Trophoblast cell (in vitro differentiated cells and primary cell): ENCODE results near the gene PPP2R3C. TPM values are rescaled to one million over a fixed set of nuclear protein-coding genes. Genes with fewer than 3 reads are reported as not detected.

Source experiments
- DNase-seq, 2 donors: peaks; one replicate each; pipeline ENCODE4 v3.0.0-alpha.2; 2016
- H2AFZ ChIP-seq: 2 replicates; pipeline ENCODE4 v1.6.1; 2013; ENCODE audit warnings: low read length, moderate library complexity, mild to moderate bottlenecking; ENCODE audit not compliant: insufficient read depth, poor library complexity
- H2AK5ac ChIP-seq: 2 replicates; pipeline ENCODE4 v1.6.1; 2013; ENCODE audit warnings: mild to moderate bottlenecking, low read length
- H2BK120ac ChIP-seq: 2 replicates; pipeline ENCODE4 v1.6.1; 2013; ENCODE audit warnings: low read length, mild to moderate bottlenecking, moderate library complexity; ENCODE audit not compliant: insufficient read depth, poor library complexity
- H2BK12ac ChIP-seq: 2 replicates; pipeline ENCODE4 v1.6.1; 2013; ENCODE audit warnings: mild to moderate bottlenecking, low read length, moderate library complexity
- H2BK5ac ChIP-seq: 2 replicates; pipeline ENCODE4 v1.6.1; 2013; ENCODE audit warnings: low read length, low read depth, moderate library complexity, mild to moderate bottlenecking; ENCODE audit not compliant: poor library complexity
- H3K14ac ChIP-seq: 2 replicates; pipeline ENCODE4 v1.6.1; 2013; ENCODE audit warnings: mild to moderate bottlenecking, low read length
- H3K18ac ChIP-seq: 2 replicates; pipeline ENCODE4 v1.6.1; 2013; ENCODE audit warnings: mild to moderate bottlenecking, low read length
- H3K23ac ChIP-seq: 2 replicates; pipeline ENCODE4 v1.6.1; 2013; ENCODE audit warnings: low read length
- H3K27ac ChIP-seq: 2 replicates; pipeline ENCODE4 v1.5.1; 2013; ENCODE audit warnings: low read depth, mild to moderate bottlenecking, inconsistent platforms, low read length, moderate library complexity
- H3K27me3 ChIP-seq: 2 replicates; pipeline ENCODE4 v1.6.1; 2013; ENCODE audit warnings: inconsistent platforms, mild to moderate bottlenecking, low read length, moderate library complexity; ENCODE audit not compliant: insufficient read depth
- H3K36me3 ChIP-seq, 2 experiments: 1 replicate in 1 of 2; 2 replicates in 1 of 2; pipeline ENCODE4 v1.6.1; 2013; ENCODE audit warnings: low read length in 2 of 2, mild to moderate bottlenecking in 2 of 2, moderate library complexity in 1 of 2; ENCODE audit not compliant: insufficient read depth in 2 of 2, control insufficient read depth in 1 of 2
- H3K4ac ChIP-seq: 2 replicates; pipeline ENCODE4 v1.6.1; 2013; ENCODE audit warnings: low read depth, mild to moderate bottlenecking, low read length, moderate library complexity
- H3K4me1 ChIP-seq, 2 experiments: 1 replicate in 1 of 2; 2 replicates in 1 of 2; pipeline ENCODE4 v1.6.1; 2013; ENCODE audit warnings: low read length in 2 of 2, mild to moderate bottlenecking in 2 of 2, moderate library complexity in 1 of 2; ENCODE audit not compliant: insufficient read depth in 2 of 2, control insufficient read depth in 1 of 2
- H3K4me2 ChIP-seq: 2 replicates; pipeline ENCODE4 v1.6.1; 2013; ENCODE audit warnings: inconsistent platforms, mild to moderate bottlenecking, low read length, moderate library complexity
- H3K4me3 ChIP-seq: 2 replicates; pipeline ENCODE4 v1.5.1; 2013; ENCODE audit warnings: mild to moderate bottlenecking, low read depth, low read length, inconsistent platforms
- H3K79me1 ChIP-seq: one replicate; pipeline ENCODE4 v1.6.1; 2013; ENCODE audit warnings: low read length
- H3K79me2 ChIP-seq: 2 replicates; pipeline ENCODE4 v1.6.1; 2013; ENCODE audit warnings: low read length, mild to moderate bottlenecking; ENCODE audit not compliant: control insufficient read depth, insufficient read depth, poor library complexity
- H3K9ac ChIP-seq: 2 replicates; pipeline ENCODE4 v1.6.1; 2013; ENCODE audit warnings: mild to moderate bottlenecking, low read length
- H3K9me3 ChIP-seq: 2 replicates; pipeline ENCODE4 v1.6.1; 2013; ENCODE audit warnings: low read depth, mild to moderate bottlenecking, control low read depth, inconsistent platforms, low read length; ENCODE audit not compliant: insufficient read depth
- H4K12ac ChIP-seq: 2 replicates; pipeline ENCODE4 v1.6.1; 2013; ENCODE audit warnings: low read depth, mild to moderate bottlenecking, low read length, moderate library complexity
- H4K8ac ChIP-seq: 2 replicates; pipeline ENCODE4 v1.6.1; 2013; ENCODE audit warnings: low read depth, mild to moderate bottlenecking, low read length, moderate library complexity
- H4K91ac ChIP-seq: one replicate; pipeline ENCODE4 v1.6.1; 2013; ENCODE audit warnings: low read depth, mild to moderate bottlenecking, low read length, moderate library complexity
- WGBS: extraction: QIAGEN DNeasy Blood & Tissue Kit; methylation state at CpG from one replicate; pipeline ENCODE4 v1.1.7; 2013; ENCODE audit warnings: missing lambda C conversion rate; ENCODE audit not compliant: insufficient read length, insufficient coverage; ENCODE audit errors: extremely low coverage; 5-methylcytosine and 5-hydroxymethylcytosine counted together
- polyA plus RNA-seq: library from polyadenylated mRNA; stranded (reverse); fragments of 200-250 nt; gene quantifications from 2 replicates; pipeline ENCODE4 v1.2.3, GENCODE V29; 2013

PPP2R3C gene
- polyA plus RNA-seq: 18.2 and 19.0 TPM in 2 replicates

- H3K27ac ChIP-seq: peak within 1 kb of the TSS; percentile 93
- WGBS: no CpG with 5 or more reads among the region's 57 CpGs
- H2AK5ac ChIP-seq: peak within 1 kb of the TSS; percentile 70
- peak within 1 kb of the TSS; percentile 92 for H2AFZ ChIP-seq
- peak within 1 kb of the TSS; percentile 83 for H4K12ac ChIP-seq
- H3K4me2 ChIP-seq: peak within 1 kb of the TSS; percentile 75
- no peak within 1 kb of the TSS for H3K23ac ChIP-seq
- peak within 1 kb of the TSS; percentile 96 for H3K4me3 ChIP-seq
- peak within 1 kb of the TSS; percentile 90 for H4K8ac ChIP-seq
- H3K4ac ChIP-seq: peak within 1 kb of the TSS; percentile 63
- H3K14ac ChIP-seq: peak within 1 kb of the TSS; percentile 80
- H3K36me3 ChIP-seq: peaks cover 2 to 4% of the 10 kb centered on the region in 2 experiments
- no peaks in the 10 kb centered on the region for H3K9me3 ChIP-seq
- H3K4me1 ChIP-seq: peaks cover 3 to 5% of the 10 kb centered on the region in 2 experiments
- peak within 1 kb of the TSS; percentile 95 for H3K9ac ChIP-seq
- H3K27me3 ChIP-seq: no peaks in the 10 kb centered on the region
- H3K79me1 ChIP-seq: peaks cover 16% of the 10 kb centered on the region
- peak within 1 kb of the TSS; percentile 92 for H2BK5ac ChIP-seq
- H4K91ac ChIP-seq: peak within 1 kb of the TSS; percentile 91
- H2BK120ac ChIP-seq: peak within 1 kb of the TSS; percentile 75
- H3K18ac ChIP-seq: peak within 1 kb of the TSS; percentile 55
- peak within 1 kb of the TSS; percentile 42 for H2BK12ac ChIP-seq
- peaks cover 6% of the 10 kb centered on the region for H3K79me2 ChIP-seq
- peak; percentile 95 to 98 for DNase-seq
These were observed at the start of gene PPP2R3C, which contains the start of gene PRORP for GRCh38 chr14:35121887-35122695. Gene PPP2R3C, minus strand, starts transcription at chr14:35121990. Its CDS starts 31 bp downstream, at chr14:35121959. Gene PRORP, plus strand, starts transcription at chr14:35122552. Its CDS starts 694 bp downstream, at chr14:35123246.

GRCh38 chr14:35167496-35167895, 45.7 kb upstream of the PPP2R3C start:
- H2BK120ac ChIP-seq: no peak overlapping the region
- H3K4me3 ChIP-seq: no peak overlapping the region
- no peak overlapping the region for H4K91ac ChIP-seq
- no peak overlapping the region for H3K23ac ChIP-seq
- no peak overlapping the region for H2AFZ ChIP-seq
- no peaks in the 10 kb centered on the region for H3K36me3 ChIP-seq
- H2BK12ac ChIP-seq: no peak overlapping the region
- no peaks in the 10 kb centered on the region for H3K79me1 ChIP-seq
- H3K79me2 ChIP-seq: no peaks in the 10 kb centered on the region
- H3K4ac ChIP-seq: no peak overlapping the region
- H3K4me1 ChIP-seq: no peaks in the 10 kb centered on the region
- no peak overlapping the region for H3K18ac ChIP-seq
- H3K4me2 ChIP-seq: no peak overlapping the region
- no CpG with 5 or more reads among the region's 3 CpGs for WGBS
- no peak overlapping the region for H3K9ac ChIP-seq
- H3K9me3 ChIP-seq: no peaks in the 10 kb centered on the region
- no peak for DNase-seq
- no peak overlapping the region for H2AK5ac ChIP-seq
- H3K14ac ChIP-seq: no peak overlapping the region
- no peak overlapping the region for H4K8ac ChIP-seq
- no peak overlapping the region for H2BK5ac ChIP-seq
- H3K27ac ChIP-seq: no peak overlapping the region
- H4K12ac ChIP-seq: no peak overlapping the region
- H3K27me3 ChIP-seq: no peaks in the 10 kb centered on the region

GRCh38 chr14:35164849-35165248, 43.1 kb upstream of the PPP2R3C start:
- Histone ChIP-seq H2BK5ac (no peak overlapping the region), H2AK5ac (no peak overlapping the region), H3K4ac (no peak overlapping the region), H2BK12ac (no peak overlapping the region), H3K79me1 (no peaks in the 10 kb centered on the region), H3K23ac (no peak overlapping the region), H3K27me3 (no peaks in the 10 kb centered on the region), H3K4me1 (no peaks in the 10 kb centered on the region), H2BK120ac (no peak overlapping the region), H3K27ac (no peak overlapping the region), H4K12ac (no peak overlapping the region), H3K14ac (no peak overlapping the region), H3K36me3 (no peaks in the 10 kb centered on the region), H3K9me3 (no peaks in the 10 kb centered on the region), H4K91ac (no peak overlapping the region), H3K4me2 (no peak overlapping the region), H2AFZ (no peak overlapping the region), H3K9ac (no peak overlapping the region), H3K79me2 (no peaks in the 10 kb centered on the region), H4K8ac (no peak overlapping the region), H3K18ac (no peak overlapping the region), H3K4me3 (no peak overlapping the region)
- no peak for DNase-seq
- no CpG with 5 or more reads among the region's 5 CpGs for WGBS

GRCh38 chr14:35163384-35163783, 41.6 kb upstream of the PPP2R3C start:
- Histone ChIP-seq H3K9me3 (no peaks in the 10 kb centered on the region), H2BK5ac (no peak overlapping the region), H3K36me3 (no peaks in the 10 kb centered on the region), H3K14ac (no peak overlapping the region), H3K4ac (no peak overlapping the region), H3K9ac (no peak overlapping the region), H3K4me3 (no peak overlapping the region), H2BK12ac (no peak overlapping the region), H4K8ac (no peak overlapping the region), H2AK5ac (no peak overlapping the region), H3K23ac (no peak overlapping the region), H3K79me2 (no peaks in the 10 kb centered on the region), H2AFZ (no peak overlapping the region), H3K27me3 (no peaks in the 10 kb centered on the region), H3K79me1 (no peaks in the 10 kb centered on the region), H4K91ac (no peak overlapping the region), H3K27ac (no peak overlapping the region), H4K12ac (no peak overlapping the region), H2BK120ac (no peak overlapping the region), H3K4me2 (no peak overlapping the region), H3K18ac (no peak overlapping the region), H3K4me1 (peaks cover 0 to 4% of the 10 kb centered on the region in 2 experiments)
- DNase-seq: no peak
- no CpG with 5 or more reads among the region's 1 CpG for WGBS
